Kidney tubule cell (primary cell): ENCODE measurements around the gene TEPSIN.

Source experiments
- DNase-seq: peaks from one replicate; pipeline ENCODE4 v3.0.0-alpha.2; 2018; ENCODE audit warnings: low spot score

TEPSIN gene

DNA sequence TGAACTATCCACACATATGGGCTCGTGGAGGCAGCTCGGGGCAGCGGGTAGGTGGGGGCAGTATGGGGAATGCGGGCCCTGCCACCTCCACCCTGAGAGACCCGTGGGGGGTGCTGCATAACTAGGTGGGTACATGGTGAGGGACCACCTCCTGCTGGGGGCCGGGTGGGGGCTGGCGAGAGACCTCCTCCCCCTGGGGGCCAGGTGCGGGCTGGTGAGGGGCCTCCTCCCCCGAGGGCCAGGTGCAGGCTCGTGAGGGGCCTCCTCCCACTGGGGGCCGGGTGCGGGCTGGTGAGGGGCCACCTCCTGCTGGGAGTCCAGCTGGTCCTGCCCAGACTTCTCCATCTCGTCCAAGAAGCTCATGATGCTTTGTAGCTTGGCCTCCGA lies 41.5 kb downstream of the TEPSIN start:
- no peak for DNase-seq

DNA sequence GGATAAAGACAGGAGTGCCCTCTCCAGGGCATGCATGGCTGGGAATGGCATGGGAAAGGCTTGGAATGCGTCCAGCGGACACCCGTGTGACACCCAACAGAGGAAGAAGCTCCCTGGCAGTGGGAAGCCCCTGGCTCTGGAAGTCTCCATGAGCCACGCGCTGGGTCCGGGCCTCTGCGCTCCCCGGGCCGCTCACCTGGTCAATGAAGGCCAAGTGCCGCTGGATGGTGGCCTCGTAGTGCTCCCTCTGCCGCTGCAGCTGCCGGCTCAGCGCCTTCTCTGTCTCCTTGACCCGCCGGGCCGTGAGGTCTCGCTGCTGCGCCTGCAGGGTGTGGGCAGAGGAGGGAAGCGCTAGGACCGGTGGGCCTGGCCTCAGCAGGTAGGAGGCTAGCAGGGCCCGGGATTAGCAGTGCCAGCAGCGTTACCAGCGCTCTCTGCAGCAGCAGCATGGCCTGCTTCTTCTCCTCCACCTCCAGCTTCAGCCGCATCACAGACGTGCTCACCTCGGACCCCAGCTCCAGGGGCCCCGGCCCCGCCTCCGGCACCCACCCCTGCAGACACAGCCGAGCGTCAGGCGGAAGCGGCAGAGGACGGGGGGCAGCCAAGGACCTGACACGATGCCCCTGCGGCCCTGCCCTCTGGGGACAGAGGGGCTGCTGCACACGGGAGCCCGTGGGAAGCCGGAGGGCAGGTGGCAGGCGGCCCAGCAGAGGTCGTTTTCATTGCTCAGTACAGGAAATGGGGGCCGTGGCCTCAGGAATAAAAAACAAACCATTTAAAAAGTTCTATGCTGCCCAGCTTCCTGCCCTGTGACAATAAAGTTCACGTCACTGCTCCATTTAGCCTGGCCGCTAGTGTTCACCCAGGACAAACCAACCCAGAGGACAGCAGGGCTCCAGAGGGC lies 42.1 kb downstream of the TEPSIN start:
- peak; percentile 26 for DNase-seq

DNA sequence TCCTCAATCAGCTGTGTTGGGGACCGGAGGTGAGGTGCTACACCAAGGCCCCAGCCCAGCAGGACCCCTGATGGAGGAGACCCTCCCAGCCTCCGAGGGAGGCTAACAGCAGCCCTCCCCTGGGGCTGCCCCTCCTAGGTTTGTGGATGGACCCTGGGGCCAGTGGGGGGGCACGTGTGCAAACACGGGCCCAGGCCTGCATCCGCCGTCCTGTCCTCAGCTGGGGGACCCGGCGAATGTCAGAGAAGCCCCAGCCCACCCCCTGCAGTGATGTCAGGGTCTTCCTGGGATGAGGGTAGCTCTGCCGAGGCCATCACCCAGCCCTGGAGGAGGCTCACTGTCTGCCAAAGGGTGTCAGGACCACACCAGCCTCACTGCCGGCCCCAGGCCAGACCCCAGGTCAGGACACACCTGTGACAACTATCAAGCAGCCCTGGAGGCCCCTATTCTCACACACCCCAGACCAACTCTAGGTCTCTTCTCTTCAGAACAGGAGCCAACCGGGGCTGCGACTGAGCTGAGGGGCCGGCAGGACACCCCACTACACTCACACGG lies 42.8 kb downstream of the TEPSIN start:
- no peak for DNase-seq

DNA sequence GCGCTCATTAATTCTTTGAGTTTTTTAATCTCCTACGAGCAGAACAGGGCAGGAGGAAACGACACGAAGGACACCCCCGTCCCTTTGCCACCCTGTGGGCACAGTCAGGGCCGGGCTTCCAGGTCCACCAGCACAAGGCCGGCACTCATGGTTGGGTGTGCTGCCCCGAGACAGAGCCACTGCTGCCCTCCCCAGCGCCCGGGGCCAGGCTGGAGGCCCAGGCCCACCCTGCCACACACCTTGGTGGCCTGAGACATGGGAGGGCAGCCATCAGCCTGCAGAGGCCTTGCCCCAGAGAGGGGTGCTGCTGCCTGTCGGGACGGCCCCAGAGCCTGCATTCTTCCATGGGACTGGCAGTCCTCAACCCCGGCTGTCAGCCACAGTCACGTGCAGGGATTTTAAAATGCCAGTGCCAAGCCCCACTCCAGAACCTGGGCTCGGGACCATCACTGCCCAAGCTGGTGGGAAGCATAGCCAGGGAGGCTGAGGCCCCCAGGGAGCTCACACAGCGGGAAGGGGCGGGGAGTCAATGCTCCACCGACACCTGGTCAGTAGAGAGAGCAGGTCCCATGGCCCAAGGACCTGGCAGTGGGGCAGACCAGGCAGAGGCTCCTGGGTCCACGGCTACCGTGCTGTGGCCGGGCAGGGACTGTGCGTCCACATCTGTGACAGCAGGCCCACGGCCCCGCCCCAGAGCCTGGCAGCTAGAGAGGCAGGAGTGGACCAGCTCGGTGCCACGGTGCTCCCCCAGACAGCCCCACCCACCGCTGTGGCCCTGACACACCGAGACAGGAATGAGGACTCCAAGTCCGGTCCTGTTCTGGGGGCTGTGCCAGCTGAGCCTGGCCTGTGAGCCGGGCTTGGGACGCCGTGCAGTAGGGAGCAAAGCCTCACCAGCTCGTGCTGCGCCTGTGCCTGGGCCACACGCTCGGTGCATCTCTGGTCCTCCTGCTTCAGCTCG lies 43.6 kb downstream of the TEPSIN start:
- DNase-seq, result no peak

DNA sequence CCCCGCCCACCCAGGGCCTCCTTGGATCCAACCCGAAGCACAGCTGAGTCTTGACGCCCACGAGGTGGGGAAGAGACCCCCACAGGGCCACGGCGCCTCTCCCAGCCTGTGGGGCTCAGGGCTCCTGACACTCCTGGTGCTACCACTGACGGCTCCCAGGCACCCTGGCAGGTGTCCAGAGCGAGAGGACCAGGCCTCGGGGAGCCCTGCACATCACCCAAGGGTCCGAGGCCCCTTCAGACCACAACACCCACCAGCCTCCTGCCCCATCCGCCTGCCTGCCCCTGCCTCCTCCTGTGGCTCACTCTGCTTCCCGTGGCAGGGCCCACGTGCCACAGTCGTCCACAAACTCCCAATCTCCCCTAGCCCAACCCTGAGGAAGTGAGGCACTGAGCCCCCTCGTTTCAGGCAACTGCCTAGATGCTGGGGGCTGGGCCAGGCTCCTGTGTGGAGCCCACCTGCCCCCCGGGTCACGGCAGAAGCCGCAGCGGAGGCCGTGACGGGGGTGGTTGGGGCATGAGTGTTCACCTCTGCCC lies 44.6 kb downstream of the TEPSIN start:
- no peak for DNase-seq

DNA sequence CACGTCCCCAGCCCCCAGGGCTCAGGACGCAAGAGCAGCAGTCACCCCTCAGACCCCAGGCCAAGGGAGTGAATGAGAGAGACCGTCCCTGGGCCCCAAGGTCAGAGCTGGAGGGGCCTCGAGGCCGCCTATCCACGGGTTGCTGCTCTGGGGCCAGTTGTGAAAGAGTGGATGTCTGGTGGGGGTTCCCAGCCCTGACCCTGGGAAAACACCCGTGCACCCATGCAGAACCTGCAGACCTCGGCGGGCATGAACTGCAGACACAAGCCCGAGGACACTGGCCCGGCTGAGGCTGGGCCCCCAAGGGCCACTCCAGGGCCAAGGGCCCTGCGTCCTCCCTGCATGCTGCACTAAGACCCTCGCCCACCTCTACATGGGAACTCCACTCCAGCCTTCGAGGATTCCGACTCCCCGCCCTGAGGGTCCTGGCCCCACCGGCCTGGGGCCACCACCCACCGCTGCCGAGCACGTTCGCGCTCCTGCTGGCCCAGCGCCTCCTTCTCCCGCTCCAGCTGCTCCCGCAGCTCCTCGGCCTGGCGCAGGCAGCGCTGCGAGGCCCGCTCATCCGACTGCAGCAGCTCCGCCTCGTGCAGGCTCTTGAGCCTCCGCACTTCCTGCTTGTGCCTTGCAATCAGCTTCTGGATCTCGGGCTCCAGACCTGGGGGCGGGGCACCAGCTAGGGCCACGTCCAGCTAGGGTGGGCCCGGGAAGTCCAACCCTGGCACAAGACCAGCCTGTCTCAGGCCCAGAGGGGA lies 45.2 kb downstream of the TEPSIN start:
- no peak for DNase-seq

DNA sequence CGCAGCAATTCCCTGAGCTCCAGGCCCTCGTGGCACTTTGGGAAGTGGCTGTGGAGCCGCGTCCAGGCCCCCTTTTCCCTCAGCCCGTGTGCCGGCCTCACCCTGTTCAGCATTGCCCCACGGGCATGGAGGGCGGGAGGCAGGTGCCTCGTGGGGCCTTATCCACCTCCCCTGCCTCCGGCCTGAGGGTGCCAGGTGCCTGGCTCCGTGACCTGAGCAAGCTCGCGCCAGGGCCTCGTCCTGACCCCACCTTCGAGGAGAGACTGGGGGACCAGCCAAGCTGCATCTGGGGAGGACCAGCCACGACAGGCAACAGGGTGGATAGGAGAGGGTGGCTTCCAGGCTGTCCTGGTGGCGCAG lies 45.8 kb downstream of the TEPSIN start:
- DNase-seq, result no peak

DNA sequence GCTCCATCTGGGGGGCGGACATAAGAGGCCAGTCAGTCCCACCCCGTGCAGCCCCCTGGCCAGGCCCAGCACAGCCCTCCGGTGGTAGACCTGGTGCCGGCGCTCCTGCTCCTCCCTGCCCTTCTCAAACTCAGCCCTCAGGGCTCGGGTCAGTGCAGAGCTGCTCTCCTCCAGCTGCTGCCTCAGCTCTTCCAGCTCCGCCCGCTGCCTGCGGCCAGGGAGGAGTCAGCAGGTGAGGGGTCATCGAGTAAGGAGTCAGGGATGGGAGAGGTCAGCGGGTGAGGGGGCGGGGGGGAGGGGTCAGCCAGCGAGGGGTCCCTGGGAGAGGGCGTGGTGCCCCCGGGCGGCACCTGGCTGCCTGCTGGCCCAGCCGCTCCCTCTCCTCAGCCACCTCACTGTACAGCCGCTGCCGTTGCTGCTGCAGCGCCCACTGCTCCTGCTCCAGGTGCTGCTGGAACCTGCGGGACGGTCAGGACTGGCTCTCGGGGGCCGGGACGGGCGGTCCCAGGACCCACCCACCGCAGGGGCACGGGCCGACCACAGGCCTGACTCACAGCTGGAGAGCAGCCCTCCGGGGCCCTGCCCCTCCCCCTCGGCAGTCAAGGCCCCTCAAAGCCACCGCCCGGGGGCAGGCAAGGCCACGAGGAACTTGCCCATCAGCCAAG lies 46.3 kb downstream of the TEPSIN start:
- no peak for DNase-seq

DNA sequence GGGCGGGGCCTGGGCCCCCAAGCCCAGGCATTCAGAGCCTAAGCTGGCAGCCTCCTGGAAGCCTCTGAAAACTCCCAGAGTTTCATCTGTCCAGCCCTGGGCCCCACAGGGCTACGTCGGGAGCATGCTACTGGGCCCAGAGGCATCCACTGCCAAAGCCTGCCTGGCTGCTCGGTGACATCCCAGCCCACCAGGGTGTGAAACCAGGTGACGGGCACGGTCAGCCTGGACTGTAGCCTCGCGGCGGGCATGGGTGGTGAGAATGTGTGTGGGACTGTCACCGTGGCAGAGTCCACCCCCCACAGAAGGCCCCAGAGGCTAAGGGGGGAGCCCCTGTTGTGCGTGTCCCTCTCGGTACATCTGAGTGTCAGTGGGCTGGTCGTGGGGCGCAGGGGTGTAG lies 47.2 kb downstream of the TEPSIN start:
- DNase-seq, result no peak

DNA sequence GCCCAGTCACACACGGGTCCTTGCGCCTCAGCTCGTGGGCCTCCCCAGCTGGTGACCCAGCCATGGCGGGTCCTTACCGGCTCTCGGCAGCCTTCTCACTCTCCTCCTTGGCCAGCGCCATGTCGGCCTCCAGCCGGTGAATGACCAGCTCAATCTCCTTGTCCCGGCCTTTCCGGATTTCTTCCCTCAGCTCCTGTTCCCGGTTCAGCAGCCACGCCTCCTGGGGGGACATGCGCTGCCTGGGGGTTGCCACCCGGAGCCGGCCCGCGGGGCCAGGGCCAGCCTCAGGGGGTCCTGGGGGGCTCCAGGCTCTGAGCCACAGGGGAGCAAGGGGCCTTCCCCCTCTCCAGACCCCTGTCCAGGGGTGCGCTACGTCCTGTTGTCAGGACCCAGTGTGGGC lies 47.7 kb downstream of the TEPSIN start:
- DNase-seq, result no peak

DNA sequence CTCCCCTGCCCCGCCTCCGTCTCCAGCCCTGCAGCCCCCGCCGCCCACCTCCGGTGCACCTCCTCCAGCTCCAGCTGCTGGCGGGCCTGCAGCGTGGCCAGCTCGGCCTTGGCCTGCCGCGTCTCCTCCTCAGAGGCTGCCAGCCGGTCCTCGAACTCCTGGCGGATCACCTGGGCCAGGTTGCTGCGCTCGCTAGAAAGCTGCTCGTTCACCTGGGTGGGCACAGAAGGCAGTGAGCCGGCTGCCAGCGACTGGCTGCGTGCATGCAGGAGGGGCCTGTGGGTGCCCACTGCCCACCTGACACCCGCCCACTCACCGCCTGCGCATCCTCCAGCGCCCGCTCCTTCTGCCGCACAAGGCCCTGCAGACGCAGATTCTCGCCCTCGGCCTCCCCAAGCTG lies 48.3 kb downstream of the TEPSIN start:
- DNase-seq, result no peak

DNA sequence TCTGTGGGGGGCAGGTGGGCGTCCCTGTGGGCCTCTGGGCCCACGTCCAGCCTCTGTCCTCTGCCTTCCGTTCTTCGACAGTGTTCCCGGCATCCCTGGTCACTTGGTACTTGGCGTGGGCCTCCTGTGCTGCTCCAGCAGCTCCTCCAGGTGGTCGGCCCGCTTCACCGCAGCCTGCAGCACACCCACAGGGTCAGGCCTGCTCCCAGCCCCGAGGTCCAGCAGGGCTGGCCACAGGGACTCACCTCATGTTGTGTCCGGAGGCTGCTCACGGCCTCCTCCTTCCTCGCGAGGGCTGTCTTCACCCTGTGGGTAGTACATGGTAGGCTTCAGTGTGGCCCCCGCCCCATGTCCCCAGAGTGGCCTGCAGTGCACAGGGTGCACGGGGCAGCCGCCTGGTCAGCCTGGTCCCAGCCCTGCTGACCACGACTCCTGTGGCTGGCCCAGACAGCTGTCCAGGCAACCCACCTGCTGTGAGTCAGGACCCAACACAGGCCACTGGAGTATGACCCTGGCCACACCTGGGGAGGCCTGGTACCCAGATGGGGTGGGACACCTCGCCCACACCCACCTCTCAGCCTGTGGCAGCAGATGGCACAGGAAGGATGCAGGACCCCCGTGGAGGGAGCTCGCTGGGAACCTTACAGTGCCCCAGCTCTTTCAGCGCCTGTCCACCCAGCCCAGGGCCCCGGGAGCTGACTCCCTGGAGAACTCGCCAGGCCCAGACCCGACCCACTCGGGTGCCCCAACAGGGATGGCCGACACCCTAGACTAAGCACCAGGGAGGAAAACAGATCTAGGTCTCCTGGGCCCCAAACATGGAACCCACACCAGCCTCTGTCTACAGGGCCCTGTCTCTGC lies 49.0 kb downstream of the TEPSIN start:
- DNase-seq, result no peak

DNA sequence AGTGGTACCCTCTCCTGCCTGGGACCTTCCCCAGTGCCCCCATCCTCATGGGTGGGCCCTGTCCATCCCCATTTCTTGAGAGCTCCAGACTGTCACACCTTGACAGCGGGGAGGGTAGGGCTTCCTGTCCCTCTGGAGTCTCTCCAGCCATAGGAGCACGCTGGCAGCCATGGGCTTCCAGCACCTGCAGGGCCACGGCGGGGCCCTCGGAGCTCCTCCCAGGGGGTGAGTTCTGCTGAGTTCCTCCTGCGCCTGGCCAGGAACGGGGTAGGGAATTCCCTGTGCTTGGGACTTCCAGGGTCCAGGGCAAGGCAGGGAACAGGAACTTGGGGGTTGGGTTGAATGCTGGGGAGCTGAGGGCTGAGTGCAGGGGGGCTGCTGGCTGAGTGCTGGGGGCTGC lies 49.8 kb downstream of the TEPSIN start:
- DNase-seq, result no peak

DNA sequence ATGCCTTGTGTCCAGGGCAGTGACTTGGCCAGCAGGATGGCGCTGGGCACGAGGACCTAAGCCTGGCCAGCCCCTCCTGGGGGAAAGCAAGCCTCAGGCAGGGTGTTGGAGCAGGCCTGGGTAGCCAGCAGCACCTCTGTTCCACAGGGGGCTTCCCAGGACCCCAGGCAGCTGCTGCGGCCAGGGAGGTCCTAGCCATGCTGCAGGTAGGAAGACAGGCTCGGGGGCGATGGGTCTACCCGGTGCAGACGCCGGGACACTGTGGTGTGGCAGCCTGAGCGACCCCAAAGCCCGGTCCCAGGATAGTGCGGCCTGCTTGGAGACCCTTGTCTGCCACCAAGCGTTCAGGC lies 50.4 kb downstream of the TEPSIN start:
- no peak for DNase-seq

DNA sequence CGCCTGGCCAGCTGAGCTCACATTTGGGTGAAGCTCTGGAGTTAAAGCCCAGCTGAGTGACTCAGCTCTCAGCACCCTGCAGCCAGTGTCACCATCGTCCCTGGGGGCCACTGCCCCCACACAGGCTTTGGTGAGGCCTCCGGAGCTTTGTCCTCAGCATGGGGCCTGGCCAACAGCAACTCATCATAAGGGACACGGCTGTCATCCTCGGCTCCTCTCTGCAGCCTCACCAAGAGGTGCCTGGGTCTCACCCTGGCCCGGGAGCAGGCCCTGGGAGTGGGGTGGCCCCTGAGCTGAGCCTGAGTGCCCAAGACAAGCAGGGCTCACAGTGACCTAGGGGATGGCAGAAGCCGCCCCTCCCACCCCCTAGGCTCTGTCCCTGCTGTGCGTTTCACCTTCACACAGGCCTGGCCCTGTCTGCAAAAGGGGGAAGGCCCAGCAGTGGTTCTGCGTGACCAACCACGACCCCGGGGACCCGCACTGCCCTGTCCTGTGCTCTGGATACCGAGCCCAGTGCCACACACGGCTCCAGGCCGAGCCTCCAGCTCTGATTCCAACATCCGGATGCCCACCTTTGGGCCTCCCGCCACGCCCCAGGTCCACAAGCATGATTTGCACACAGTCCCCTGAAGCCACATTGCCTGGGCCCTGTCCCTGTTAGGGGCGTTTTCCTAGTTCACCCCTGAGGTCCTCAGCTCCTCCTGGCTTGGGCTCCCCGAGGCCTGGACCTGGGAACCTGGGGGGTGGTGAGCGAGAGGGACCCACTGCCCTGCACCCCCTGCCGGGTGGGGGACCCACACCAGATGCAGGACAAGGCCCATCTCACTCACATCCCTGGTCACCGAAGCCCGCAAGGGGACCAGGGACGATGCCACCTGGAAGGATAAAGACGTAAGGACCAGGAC lies 51.0 kb downstream of the TEPSIN start:
- no peak for DNase-seq

DNA sequence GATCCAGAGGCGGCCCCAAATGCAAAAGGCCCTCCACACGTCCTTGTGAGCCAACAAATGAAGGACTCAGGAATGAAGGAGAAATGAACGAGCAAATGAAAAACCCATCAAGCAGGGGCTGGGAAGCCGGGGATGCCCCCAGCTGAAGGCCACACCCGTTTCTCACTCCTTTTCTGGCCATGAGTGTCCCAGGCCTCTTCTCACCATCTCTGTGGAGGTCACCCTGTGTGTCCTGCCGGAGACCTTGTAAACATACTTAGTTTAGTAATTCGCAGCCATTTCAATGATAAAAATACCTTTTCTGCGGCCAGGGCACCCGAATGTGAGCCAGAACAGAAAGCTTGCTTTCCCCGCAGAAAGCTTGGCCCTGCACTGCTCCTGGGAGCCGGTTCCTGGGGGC lies 51.7 kb downstream of the TEPSIN start:
- DNase-seq, result no peak

DNA sequence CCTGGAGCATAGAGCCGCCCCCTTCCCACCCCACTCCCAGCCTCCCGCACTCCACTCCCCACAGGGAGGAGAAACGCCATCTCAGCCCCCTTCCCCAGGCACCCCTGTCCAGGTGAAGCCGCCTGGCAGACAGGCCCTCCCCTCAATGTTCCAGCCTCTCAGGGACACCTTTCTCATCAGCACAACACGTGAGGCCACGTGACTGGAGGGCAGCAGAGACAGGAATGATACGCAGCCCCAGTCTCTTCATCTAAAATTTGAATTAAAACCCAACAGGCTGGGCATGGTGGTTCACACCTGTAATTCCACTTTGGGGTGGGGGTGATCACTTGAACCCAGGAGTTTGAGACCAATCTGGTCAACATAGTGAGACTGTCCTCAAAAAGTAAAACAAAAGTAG lies 52.7 kb downstream of the TEPSIN start:
- DNase-seq, result no peak

DNA sequence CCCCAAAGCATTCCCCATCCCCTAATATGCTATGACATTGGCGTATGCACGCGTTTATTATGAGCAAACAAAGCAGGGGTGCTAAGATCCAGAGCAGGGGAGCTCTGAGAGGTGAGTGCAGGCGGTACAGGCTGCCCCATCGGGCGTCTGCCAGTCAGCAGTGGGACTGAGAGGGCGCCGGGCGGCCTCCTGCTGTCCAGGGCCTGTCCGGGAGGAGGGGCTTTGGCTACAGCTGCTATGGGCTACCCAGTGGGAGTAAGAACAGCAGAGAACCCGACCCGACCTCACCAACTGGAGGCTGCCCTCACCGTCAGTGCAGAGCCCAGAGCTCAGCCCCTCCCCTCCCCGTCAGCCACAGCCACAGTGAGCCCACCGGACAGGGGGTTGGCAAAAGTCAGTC lies 54.3 kb downstream of the TEPSIN start:
- DNase-seq, result no peak

DNA sequence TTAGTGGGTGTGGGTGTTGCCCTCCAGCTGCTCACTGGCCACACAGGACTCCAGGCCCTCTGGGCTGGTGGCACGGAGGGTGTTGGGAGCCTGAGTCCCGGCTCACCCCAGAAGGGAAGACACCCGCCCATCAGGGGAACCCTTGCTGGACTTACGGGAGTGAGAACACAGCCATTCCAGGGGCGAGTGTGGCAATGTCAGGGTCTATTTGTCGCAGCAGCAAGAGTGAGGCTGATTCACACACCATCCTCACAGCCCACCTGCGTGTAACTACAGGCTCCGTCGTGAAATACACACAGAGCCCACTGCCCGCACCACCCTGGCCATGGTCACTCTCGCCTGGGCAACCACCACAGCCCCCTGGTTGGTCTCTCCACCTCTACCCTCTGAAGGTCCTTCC lies 55.0 kb downstream of the TEPSIN start:
- DNase-seq, result no peak
